Measurements from ENCODE around the gene PPFIA1.

The PPFIA1 gene

GRCh38 chr11:70272009-70272408 lies 1.5 kb downstream of the PPFIA1 start:
- in situ Hi-C loops (cut with MboI; ENCODE audit: low sequenced_read_pairs, unreplicated experiment), result no loop called here
- DNase-seq (ENCODE audit: low spot score), result no peak
- TF ChIP-seq, protein P1, sequence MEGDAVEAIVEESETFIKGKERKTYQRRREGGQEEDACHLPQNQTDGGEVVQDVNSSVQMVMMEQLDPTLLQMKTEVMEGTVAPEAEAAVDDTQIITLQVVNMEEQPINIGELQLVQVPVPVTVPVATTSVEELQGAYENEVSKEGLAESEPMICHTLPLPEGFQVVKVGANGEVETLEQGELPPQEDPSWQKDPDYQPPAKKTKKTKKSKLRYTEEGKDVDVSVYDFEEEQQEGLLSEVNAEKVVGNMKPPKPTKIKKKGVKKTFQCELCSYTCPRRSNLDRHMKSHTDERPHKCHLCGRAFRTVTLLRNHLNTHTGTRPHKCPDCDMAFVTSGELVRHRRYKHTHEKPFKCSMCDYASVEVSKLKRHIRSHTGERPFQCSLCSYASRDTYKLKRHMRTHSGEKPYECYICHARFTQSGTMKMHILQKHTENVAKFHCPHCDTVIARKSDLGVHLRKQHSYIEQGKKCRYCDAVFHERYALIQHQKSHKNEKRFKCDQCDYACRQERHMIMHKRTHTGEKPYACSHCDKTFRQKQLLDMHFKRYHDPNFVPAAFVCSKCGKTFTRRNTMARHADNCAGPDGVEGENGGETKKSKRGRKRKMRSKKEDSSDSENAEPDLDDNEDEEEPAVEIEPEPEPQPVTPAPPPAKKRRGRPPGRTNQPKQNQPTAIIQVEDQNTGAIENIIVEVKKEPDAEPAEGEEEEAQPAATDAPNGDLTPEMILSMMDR (IDR thresholded peaks at IDR 0.05; ENCODE audit: borderline replicate concordance, control extremely low read depth, extremely low read depth, insufficient read depth, missing control alignments), result no peak

GRCh38 chr11:70278994-70279393 lies 8.5 kb downstream of the PPFIA1 start:
- TF ChIP-seq, protein P1 (IDR thresholded peaks at IDR 0.05; ENCODE audit: borderline replicate concordance, control extremely low read depth, extremely low read depth, insufficient read depth, missing control alignments), result no peak
- in situ Hi-C loops (cut with MboI; ENCODE audit: low sequenced_read_pairs, unreplicated experiment), result no loop called here

GRCh38 chr11:70281156-70281609 lies 10.7 kb downstream of the PPFIA1 start:
- TF ChIP-seq, protein P1 (IDR thresholded peaks at IDR 0.05; ENCODE audit: borderline replicate concordance, control extremely low read depth, extremely low read depth, insufficient read depth, missing control alignments), result no peak
- in situ Hi-C loops (cut with MboI; ENCODE audit: low sequenced_read_pairs, unreplicated experiment), result no loop called here
- DNase-seq (ENCODE audit: low spot score), result no peak

More at GRCh38 chr11:70278994-70279393, 8.5 kb downstream of the PPFIA1 start:
- no peak for DNase-seq (ENCODE audit: low spot score)

DNA sequence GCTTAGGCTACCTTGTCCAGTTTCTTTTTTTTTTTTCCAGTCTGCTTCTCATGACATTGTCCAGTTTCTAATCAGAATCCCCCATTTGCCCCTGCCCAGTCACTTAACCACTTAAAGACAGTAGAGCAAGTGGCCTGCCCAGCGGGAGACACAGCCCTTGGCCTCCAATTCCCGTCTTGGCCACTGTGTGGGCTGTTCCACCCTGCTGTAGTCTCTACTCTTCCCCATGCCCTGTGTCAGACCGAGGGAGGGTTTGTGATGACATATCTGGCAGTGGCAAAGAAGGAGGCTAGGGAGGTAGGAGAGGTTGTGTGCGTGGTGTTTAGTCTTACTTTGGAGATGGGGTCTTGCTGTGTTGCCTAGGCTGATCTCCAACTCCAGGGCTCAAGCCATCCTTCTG lies 11.5 kb downstream of the PPFIA1 start:
- in situ Hi-C loops (cut with MboI; ENCODE audit: low sequenced_read_pairs, unreplicated experiment), result no loop called here
- TF ChIP-seq, protein P1 (IDR thresholded peaks at IDR 0.05; ENCODE audit: borderline replicate concordance, control extremely low read depth, extremely low read depth, insufficient read depth, missing control alignments), result no peak
- no peak for DNase-seq (ENCODE audit: low spot score)

DNA sequence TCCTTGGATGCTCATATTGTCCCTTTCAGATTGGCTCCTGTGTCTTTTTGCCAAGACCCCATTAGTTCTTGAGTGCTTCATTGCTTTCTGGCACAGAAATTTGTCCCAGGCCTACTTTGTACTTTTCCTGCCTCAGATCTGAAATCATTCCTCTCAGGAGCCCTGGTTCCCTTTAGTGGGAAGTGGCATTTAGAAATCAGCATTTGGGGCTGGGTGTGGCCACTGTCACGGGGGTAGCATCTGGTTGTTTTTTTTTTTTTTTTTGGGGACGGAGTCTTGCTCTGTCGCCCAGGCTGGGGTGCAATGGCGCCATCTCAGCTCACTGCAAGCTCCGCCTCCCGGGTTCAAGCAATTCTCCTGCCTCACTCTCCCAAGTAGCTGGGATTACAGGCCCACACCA lies 18.2 kb downstream of the PPFIA1 start:
- in situ Hi-C loops (cut with MboI; ENCODE audit: low sequenced_read_pairs, unreplicated experiment), result no loop called here
- no peak for DNase-seq (ENCODE audit: low spot score)

GRCh38 chr11:70289582-70289981 lies 19.1 kb downstream of the PPFIA1 start:
- TF ChIP-seq, protein P1 (IDR thresholded peaks at IDR 0.05; ENCODE audit: borderline replicate concordance, control extremely low read depth, extremely low read depth, insufficient read depth, missing control alignments), result no peak
- in situ Hi-C loops (cut with MboI; ENCODE audit: low sequenced_read_pairs, unreplicated experiment), result no loop called here
- no peak for DNase-seq (ENCODE audit: low spot score)

More for the DNA sequence above, 18.2 kb downstream of the PPFIA1 start:
- TF ChIP-seq, protein P1 (IDR thresholded peaks at IDR 0.05; ENCODE audit: borderline replicate concordance, control extremely low read depth, extremely low read depth, insufficient read depth, missing control alignments), result no peak
